GM23338 (cell line): ENCODE data around the gene FXN. TPM values are rescaled to one million over a fixed set of nuclear protein-coding genes. Genes with fewer than 3 reads are reported as not detected.

Experiments
- ATAC-seq: fragments of 200-7000 bp; cut with Tn5 transposase; 3 replicates; pipeline ENCODE4 v1.9.1; 2020
- DNase-seq: peaks from one replicate; pipeline ENCODE4 v3.0.0-alpha.2; 2015; ENCODE audit warnings: low spot score
- H2AFZ ChIP-seq: fragments of 200-600 bp; sonication (generic); 2 replicates; pipeline ENCODE4 v1.8.0; 2016; ENCODE audit warnings: antibody characterized with exemption, mild to moderate bottlenecking, moderate library complexity
- H3F3A ChIP-seq: fragments of 200-600 bp; sonication (generic); replicated peaks from 2 replicates; pipeline ENCODE4 v1.8.0; 2017; ENCODE audit warnings: antibody characterized with exemption, mixed run types, low read depth
- H3K27ac ChIP-seq: fragments of 200-600 bp; sonication (generic); 2 replicates; pipeline ENCODE4 v1.6.1; 2016; ENCODE audit warnings: low read depth
- H3K27me3 ChIP-seq: fragments of 200-600 bp; sonication (generic); 2 replicates; pipeline ENCODE4 v1.8.0; 2016; ENCODE audit warnings: mild to moderate bottlenecking, mixed run types, moderate library complexity; ENCODE audit not compliant: insufficient read depth
- H3K36me3 ChIP-seq: fragments of 200-600 bp; sonication (generic); 2 replicates; pipeline ENCODE4 v1.8.0; 2016; ENCODE audit warnings: mild to moderate bottlenecking; ENCODE audit not compliant: insufficient read depth
- H3K4me1 ChIP-seq: fragments of 200-600 bp; sonication (generic); 2 replicates; pipeline ENCODE4 v1.8.0; 2016; ENCODE audit warnings: mild to moderate bottlenecking, moderate library complexity; ENCODE audit not compliant: insufficient read depth
- H3K4me2 ChIP-seq: fragments of 200-600 bp; sonication (generic); 2 replicates; pipeline ENCODE4 v1.7.1; 2017; ENCODE audit warnings: mixed run types
- H3K4me3 ChIP-seq: fragments of 200-600 bp; sonication (generic); 2 replicates; pipeline ENCODE4 v1.6.1; 2016; ENCODE audit warnings: mixed run types
- H3K79me2 ChIP-seq: fragments of 200-600 bp; sonication (generic); replicated peaks from 2 replicates; pipeline ENCODE4 v1.8.0; 2017; ENCODE audit warnings: mild to moderate bottlenecking; ENCODE audit not compliant: insufficient read depth
- H3K9me2 ChIP-seq: fragments of 200-600 bp; sonication (generic); 2 replicates; pipeline ENCODE4 v1.8.0; 2017; ENCODE audit not compliant: insufficient read depth
- H4K20me1 ChIP-seq: fragments of 200-600 bp; sonication (generic); replicated peaks from 2 replicates; pipeline ENCODE4 v1.8.0; 2017; ENCODE audit warnings: mild to moderate bottlenecking; ENCODE audit not compliant: insufficient read depth
- H3K27ac Mint-ChIP-seq: 2 replicates; pipeline ENCODE4 v1.8.0; 2020; ENCODE audit warnings: inconsistent platforms, mild to moderate bottlenecking, moderate library complexity, mixed read lengths
- H3K27me3 Mint-ChIP-seq: 3 replicates; pipeline ENCODE4 v1.8.0; 2022; ENCODE audit warnings: low read depth, mild to moderate bottlenecking, moderate library complexity, mixed read lengths, inconsistent platforms; ENCODE audit not compliant: insufficient read depth, poor library complexity
- H3K36me3 Mint-ChIP-seq: 3 replicates; pipeline ENCODE4 v1.8.0; 2021; ENCODE audit warnings: low read depth, mild to moderate bottlenecking, inconsistent platforms, moderate library complexity, mixed read lengths
- H3K4me1 Mint-ChIP-seq: 3 replicates; pipeline ENCODE4 v1.8.0; 2020; ENCODE audit warnings: mild to moderate bottlenecking, inconsistent platforms, mixed read lengths
- H3K4me3 Mint-ChIP-seq: 3 replicates; pipeline ENCODE4 v1.8.0; 2021; ENCODE audit warnings: moderate library complexity, mild to moderate bottlenecking, inconsistent platforms, mixed read lengths
- H3K9me3 Mint-ChIP-seq: 3 replicates; pipeline ENCODE4 v1.8.0; 2020; ENCODE audit warnings: moderate library complexity, mild to moderate bottlenecking, inconsistent platforms, mixed read lengths
- CREB1 ChIP-seq: fragments of 250-450 bp; sonication (Bioruptor Pico); IDR thresholded peaks from 2 replicates; pipeline ENCODE4 v1.5.0; 2020; ENCODE audit warnings: low read depth, mild to moderate bottlenecking, moderate library complexity
- EZH2 ChIP-seq: fragments of 200-600 bp; sonication (generic); IDR thresholded peaks from one replicate; pipeline ENCODE4 v1.8.0; 2017; ENCODE audit warnings: antibody characterized with exemption, mild to moderate bottlenecking, low read depth; ENCODE audit not compliant: unreplicated experiment
- EZH2phosphoT487 ChIP-seq: fragments of 200-600 bp; sonication (generic); IDR thresholded peaks from one replicate; pipeline ENCODE4 v1.8.1; 2018; ENCODE audit warnings: antibody characterized with exemption; ENCODE audit not compliant: unreplicated experiment
- JUNB ChIP-seq: IDR thresholded peaks from one replicate; pipeline ENCODE4 v1.6.1; 2016; ENCODE audit warnings: antibody characterized with exemption; ENCODE audit not compliant: unreplicated experiment
- NANOG ChIP-seq: IDR thresholded peaks from 2 replicates; pipeline ENCODE4 v1.6.1; 2016; ENCODE audit warnings: antibody characterized with exemption, borderline replicate concordance
- POLR2AphosphoS5 ChIP-seq: IDR thresholded peaks from 2 replicates; pipeline ENCODE4 v1.6.1; 2016; ENCODE audit warnings: antibody characterized with exemption, low read depth
- STAT1 ChIP-seq: IDR thresholded peaks from one replicate; pipeline ENCODE4 v1.6.1; 2016; ENCODE audit warnings: antibody characterized with exemption; ENCODE audit not compliant: unreplicated experiment
- ZNF114 ChIP-seq: fragments of 250-450 bp; sonication (Bioruptor Pico); IDR thresholded peaks from 2 replicates; pipeline ENCODE4 v1.5.0; 2020; ENCODE audit warnings: mild to moderate bottlenecking, moderate library complexity
- ZNF331 ChIP-seq: fragments of 250-450 bp; sonication (Bioruptor Pico); IDR thresholded peaks from 2 replicates; pipeline ENCODE4 v1.5.0; 2020; ENCODE audit warnings: low read depth, mild to moderate bottlenecking, moderate library complexity
- polyA plus RNA-seq: library from polyadenylated mRNA; unstranded; fragments of >200 nt; fragmentation: Nextera tagmentation; extraction: Ambion mirVana; gene quantifications from 2 replicates; pipeline ENCODE4 v1.2.1, GENCODE V29; 2016
- total RNA-seq: library from RNA; depleted of rRNA; stranded (reverse); fragments of >200 nt; shearing (Covaris generic); gene quantifications from 2 replicates; pipeline ENCODE4 v1.2.3, GENCODE V29; 2014
- TF ChIP-seq, protein P1 (sequence below): fragments of 250-450 bp; sonication (Bioruptor Pico); IDR thresholded peaks from 2 replicates; pipeline ENCODE4 v1.5.0; 2020; ENCODE audit warnings: mild to moderate bottlenecking, moderate library complexity
- TF ChIP-seq, protein P2 (sequence below), 2 experiments: fragments of 200-600 bp in 1 of 2; sonication (generic) in 1 of 2; conservative IDR thresholded peaks; 2 replicates each; pipeline versions ENCODE4 v1.5.1 to v1.6.1; 2016 to 2017; ENCODE audit warnings: antibody characterized with exemption in 2 of 2, low read depth in 2 of 2, mild to moderate bottlenecking in 2 of 2, moderate library complexity in 1 of 2
- TF ChIP-seq, protein P3 (sequence below): IDR thresholded peaks from 2 replicates; pipeline ENCODE4 v1.6.1; 2016; ENCODE audit warnings: antibody characterized with exemption
- TF ChIP-seq, protein P4 (sequence below): IDR thresholded peaks from one replicate; pipeline ENCODE4 v1.6.1; 2018; ENCODE audit warnings: antibody characterized with exemption; ENCODE audit not compliant: unreplicated experiment

Gene FXN
- total and polyA plus RNA-seq, 2 experiments from 2014 or later: 26.1 to 66.4 TPM

DNA sequence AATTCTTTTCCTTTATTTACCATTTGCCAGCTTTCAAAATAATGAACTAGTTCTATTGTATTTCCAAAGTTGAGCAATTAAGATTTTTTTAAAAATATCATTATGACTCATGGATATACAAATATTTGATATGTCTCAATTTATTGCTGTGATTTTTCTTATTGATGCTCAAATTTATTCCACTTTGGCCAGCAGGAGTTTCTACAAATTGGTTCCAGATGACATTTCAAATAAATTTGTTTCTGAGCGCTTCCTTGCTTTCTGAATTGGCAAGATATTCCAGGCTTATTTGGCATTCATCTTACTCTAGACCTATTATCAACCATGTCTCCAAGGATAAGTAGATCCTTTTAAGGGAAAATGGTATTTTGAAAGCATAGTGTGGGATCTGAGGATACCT, 80.1 kb downstream of the FXN start:
- H3K27ac Mint-ChIP-seq: no peak overlapping the region
- no peaks in the 10 kb centered on the region; the same call in 2 of the 3 replicates for H3K36me3 Mint-ChIP-seq
- peaks cover 5% of the 10 kb centered on the region; the same call in 2 of the 3 replicates for H3K9me3 Mint-ChIP-seq
- peaks cover 9% of the 10 kb centered on the region for H3K4me1 ChIP-seq
- TF ChIP-seq, protein P1, sequence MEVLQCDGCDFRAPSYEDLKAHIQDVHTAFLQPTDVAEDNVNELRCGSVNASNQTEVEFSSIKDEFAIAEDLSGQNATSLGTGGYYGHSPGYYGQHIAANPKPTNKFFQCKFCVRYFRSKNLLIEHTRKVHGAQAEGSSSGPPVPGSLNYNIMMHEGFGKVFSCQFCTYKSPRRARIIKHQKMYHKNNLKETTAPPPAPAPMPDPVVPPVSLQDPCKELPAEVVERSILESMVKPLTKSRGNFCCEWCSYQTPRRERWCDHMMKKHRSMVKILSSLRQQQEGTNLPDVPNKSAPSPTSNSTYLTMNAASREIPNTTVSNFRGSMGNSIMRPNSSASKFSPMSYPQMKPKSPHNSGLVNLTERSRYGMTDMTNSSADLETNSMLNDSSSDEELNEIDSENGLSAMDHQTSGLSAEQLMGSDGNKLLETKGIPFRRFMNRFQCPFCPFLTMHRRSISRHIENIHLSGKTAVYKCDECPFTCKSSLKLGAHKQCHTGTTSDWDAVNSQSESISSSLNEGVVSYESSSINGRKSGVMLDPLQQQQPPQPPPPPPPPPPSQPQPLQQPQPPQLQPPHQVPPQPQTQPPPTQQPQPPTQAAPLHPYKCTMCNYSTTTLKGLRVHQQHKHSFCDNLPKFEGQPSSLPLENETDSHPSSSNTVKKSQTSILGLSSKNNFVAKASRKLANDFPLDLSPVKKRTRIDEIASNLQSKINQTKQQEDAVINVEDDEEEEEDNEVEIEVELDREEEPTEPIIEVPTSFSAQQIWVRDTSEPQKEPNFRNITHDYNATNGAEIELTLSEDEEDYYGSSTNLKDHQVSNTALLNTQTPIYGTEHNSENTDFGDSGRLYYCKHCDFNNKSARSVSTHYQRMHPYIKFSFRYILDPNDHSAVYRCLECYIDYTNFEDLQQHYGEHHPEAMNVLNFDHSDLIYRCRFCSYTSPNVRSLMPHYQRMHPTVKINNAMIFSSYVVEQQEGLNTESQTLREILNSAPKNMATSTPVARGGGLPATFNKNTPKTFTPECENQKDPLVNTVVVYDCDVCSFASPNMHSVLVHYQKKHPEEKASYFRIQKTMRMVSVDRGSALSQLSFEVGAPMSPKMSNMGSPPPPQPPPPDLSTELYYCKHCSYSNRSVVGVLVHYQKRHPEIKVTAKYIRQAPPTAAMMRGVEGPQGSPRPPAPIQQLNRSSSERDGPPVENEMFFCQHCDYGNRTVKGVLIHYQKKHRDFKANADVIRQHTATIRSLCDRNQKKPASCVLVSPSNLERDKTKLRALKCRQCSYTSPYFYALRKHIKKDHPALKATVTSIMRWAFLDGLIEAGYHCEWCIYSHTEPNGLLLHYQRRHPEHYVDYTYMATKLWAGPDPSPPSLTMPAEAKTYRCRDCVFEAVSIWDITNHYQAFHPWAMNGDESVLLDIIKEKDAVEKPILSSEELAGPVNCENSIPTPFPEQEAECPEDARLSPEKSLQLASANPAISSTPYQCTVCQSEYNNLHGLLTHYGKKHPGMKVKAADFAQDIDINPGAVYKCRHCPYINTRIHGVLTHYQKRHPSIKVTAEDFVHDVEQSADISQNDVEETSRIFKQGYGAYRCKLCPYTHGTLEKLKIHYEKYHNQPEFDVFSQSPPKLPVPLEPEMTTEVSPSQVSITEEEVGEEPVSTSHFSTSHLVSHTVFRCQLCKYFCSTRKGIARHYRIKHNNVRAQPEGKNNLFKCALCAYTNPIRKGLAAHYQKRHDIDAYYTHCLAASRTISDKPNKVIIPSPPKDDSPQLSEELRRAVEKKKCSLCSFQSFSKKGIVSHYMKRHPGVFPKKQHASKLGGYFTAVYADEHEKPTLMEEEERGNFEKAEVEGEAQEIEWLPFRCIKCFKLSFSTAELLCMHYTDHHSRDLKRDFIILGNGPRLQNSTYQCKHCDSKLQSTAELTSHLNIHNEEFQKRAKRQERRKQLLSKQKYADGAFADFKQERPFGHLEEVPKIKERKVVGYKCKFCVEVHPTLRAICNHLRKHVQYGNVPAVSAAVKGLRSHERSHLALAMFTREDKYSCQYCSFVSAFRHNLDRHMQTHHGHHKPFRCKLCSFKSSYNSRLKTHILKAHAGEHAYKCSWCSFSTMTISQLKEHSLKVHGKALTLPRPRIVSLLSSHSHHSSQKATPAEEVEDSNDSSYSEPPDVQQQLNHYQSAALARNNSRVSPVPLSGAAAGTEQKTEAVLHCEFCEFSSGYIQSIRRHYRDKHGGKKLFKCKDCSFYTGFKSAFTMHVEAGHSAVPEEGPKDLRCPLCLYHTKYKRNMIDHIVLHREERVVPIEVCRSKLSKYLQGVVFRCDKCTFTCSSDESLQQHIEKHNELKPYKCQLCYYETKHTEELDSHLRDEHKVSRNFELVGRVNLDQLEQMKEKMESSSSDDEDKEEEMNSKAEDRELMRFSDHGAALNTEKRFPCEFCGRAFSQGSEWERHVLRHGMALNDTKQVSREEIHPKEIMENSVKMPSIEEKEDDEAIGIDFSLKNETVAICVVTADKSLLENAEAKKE (CRISPR knock-in tag): no peak
- TF ChIP-seq CREB1 (CRISPR knock-in tag) (no peak), ZNF114 (CRISPR knock-in tag) (no peak), POLR2AphosphoS5 (no peak), STAT1 (no peak), NANOG (no peak), EZH2 (no peak), EZH2phosphoT487 (no peak), ZNF331 (CRISPR knock-in tag) (no peak), JUNB (no peak)
- TF ChIP-seq, protein P2, sequence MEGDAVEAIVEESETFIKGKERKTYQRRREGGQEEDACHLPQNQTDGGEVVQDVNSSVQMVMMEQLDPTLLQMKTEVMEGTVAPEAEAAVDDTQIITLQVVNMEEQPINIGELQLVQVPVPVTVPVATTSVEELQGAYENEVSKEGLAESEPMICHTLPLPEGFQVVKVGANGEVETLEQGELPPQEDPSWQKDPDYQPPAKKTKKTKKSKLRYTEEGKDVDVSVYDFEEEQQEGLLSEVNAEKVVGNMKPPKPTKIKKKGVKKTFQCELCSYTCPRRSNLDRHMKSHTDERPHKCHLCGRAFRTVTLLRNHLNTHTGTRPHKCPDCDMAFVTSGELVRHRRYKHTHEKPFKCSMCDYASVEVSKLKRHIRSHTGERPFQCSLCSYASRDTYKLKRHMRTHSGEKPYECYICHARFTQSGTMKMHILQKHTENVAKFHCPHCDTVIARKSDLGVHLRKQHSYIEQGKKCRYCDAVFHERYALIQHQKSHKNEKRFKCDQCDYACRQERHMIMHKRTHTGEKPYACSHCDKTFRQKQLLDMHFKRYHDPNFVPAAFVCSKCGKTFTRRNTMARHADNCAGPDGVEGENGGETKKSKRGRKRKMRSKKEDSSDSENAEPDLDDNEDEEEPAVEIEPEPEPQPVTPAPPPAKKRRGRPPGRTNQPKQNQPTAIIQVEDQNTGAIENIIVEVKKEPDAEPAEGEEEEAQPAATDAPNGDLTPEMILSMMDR (conservative IDR thresholded peaks at IDR 0.05; ENCODE audit: low read depth in 2 of 2): no peak
- TF ChIP-seq, protein P3, sequence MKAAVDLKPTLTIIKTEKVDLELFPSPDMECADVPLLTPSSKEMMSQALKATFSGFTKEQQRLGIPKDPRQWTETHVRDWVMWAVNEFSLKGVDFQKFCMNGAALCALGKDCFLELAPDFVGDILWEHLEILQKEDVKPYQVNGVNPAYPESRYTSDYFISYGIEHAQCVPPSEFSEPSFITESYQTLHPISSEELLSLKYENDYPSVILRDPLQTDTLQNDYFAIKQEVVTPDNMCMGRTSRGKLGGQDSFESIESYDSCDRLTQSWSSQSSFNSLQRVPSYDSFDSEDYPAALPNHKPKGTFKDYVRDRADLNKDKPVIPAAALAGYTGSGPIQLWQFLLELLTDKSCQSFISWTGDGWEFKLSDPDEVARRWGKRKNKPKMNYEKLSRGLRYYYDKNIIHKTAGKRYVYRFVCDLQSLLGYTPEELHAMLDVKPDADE: no peak
- TF ChIP-seq, protein P4, sequence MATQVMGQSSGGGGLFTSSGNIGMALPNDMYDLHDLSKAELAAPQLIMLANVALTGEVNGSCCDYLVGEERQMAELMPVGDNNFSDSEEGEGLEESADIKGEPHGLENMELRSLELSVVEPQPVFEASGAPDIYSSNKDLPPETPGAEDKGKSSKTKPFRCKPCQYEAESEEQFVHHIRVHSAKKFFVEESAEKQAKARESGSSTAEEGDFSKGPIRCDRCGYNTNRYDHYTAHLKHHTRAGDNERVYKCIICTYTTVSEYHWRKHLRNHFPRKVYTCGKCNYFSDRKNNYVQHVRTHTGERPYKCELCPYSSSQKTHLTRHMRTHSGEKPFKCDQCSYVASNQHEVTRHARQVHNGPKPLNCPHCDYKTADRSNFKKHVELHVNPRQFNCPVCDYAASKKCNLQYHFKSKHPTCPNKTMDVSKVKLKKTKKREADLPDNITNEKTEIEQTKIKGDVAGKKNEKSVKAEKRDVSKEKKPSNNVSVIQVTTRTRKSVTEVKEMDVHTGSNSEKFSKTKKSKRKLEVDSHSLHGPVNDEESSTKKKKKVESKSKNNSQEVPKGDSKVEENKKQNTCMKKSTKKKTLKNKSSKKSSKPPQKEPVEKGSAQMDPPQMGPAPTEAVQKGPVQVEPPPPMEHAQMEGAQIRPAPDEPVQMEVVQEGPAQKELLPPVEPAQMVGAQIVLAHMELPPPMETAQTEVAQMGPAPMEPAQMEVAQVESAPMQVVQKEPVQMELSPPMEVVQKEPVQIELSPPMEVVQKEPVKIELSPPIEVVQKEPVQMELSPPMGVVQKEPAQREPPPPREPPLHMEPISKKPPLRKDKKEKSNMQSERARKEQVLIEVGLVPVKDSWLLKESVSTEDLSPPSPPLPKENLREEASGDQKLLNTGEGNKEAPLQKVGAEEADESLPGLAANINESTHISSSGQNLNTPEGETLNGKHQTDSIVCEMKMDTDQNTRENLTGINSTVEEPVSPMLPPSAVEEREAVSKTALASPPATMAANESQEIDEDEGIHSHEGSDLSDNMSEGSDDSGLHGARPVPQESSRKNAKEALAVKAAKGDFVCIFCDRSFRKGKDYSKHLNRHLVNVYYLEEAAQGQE: no peak
- H3F3A ChIP-seq: peaks cover 17% of the 10 kb centered on the region; the same call in 1 of the 2 replicates
- no peak overlapping the region for H3K4me2 ChIP-seq
- DNase-seq (no peak), ATAC-seq (no peak)
- H3K9me2 ChIP-seq: no peaks in the 10 kb centered on the region
- no peak overlapping the region for H3K27ac ChIP-seq
- H3K36me3 ChIP-seq: no peaks in the 10 kb centered on the region
- peaks cover 18% of the 10 kb centered on the region for H3K27me3 Mint-ChIP-seq
- H3K79me2 ChIP-seq: no peaks in the 10 kb centered on the region
- no peaks in the 10 kb centered on the region for H4K20me1 ChIP-seq
- no peak overlapping the region for H3K4me3 Mint-ChIP-seq
- H3K4me1 Mint-ChIP-seq: peaks cover 17% of the 10 kb centered on the region
- H2AFZ ChIP-seq: no peak overlapping the region
- H3K27me3 ChIP-seq: no peaks in the 10 kb centered on the region
- no peak overlapping the region for H3K4me3 ChIP-seq
